COLO829 (cell line): ENCODE data around the gene RBM38.
"Not testable (repeated sequence)": the region's sequence is repeated elsewhere in the genome, so short reads cannot be mapped to it uniquely, and the experiment has no call there.

Experiments used
- DNase-seq: peaks from one replicate; pipeline ENCODE4 v3.0.0; 2012; ENCODE audit warnings: low spot score

Gene RBM38

GRCh38 chr20:57390604-57391438, at the start of gene RBM38:
Gene RBM38, plus strand, starts transcription at chr20:57391396. Its CDS starts 186 bp downstream, at chr20:57391582.
- DNase-seq: peak; percentile 82

GRCh38 chr20:57341663-57342062, 49.5 kb upstream of the RBM38 start:
- DNase-seq: no peak

GRCh38 chr20:57342829-57343228, 48.4 kb upstream of the RBM38 start:
- DNase-seq: no peak

GRCh38 chr20:57346477-57346876, 44.7 kb upstream of the RBM38 start:
- DNase-seq: peak; percentile 54

- no peak for DNase-seq
These were observed 43.8 kb upstream of the RBM38 start for GRCh38 chr20:57347393-57347792.

- not testable (repeated sequence) for DNase-seq
These were observed 42.8 kb upstream of the RBM38 start for GRCh38 chr20:57348200-57348921.

- not testable (repeated sequence) for DNase-seq
These were observed 42.1 kb upstream of the RBM38 start for GRCh38 chr20:57348922-57349574.

GRCh38 chr20:57350081-57350710, 41.0 kb upstream of the RBM38 start:
- DNase-seq: no peak

GRCh38 chr20:57350726-57351041, 40.5 kb upstream of the RBM38 start:
- DNase-seq: not testable (repeated sequence)

- DNase-seq: peak; percentile 95
These were observed 40.0 kb upstream of the RBM38 start, which contains the start of gene RAE1 for GRCh38 chr20:57351042-57351783. Gene RAE1, plus strand, starts transcription at chr20:57351255. Its CDS starts 2,784 bp downstream, at chr20:57354039.

GRCh38 chr20:57352305-57352704, 38.9 kb upstream of the RBM38 start:
- DNase-seq: no peak

- DNase-seq: no peak
These were observed 37.8 kb upstream of the RBM38 start for GRCh38 chr20:57353351-57353750.

GRCh38 chr20:57361517-57361916, 29.7 kb upstream of the RBM38 start:
- no peak for DNase-seq

- no peak for DNase-seq
These were observed 26.7 kb upstream of the RBM38 start for GRCh38 chr20:57364451-57364850.

- no peak for DNase-seq
These were observed 21.6 kb upstream of the RBM38 start for GRCh38 chr20:57369596-57369995.

GRCh38 chr20:57370316-57370715, 20.9 kb upstream of the RBM38 start:
- DNase-seq: no peak

GRCh38 chr20:57371363-57371762, 19.8 kb upstream of the RBM38 start:
- DNase-seq: no peak

GRCh38 chr20:57372157-57372556, 19.0 kb upstream of the RBM38 start:
- DNase-seq: no peak

- DNase-seq: no peak
These were observed 18.4 kb upstream of the RBM38 start for GRCh38 chr20:57372581-57373350.

GRCh38 chr20:57374343-57374930, 16.8 kb upstream of the RBM38 start:
- DNase-seq: no peak
